ENCODE data around the gene PHF20.
"Not testable (repeated sequence)": the region's sequence is repeated elsewhere in the genome, so short reads cannot be mapped to it uniquely, and the experiment has no call there.

GRCh38 chr20:35996492-35996891 is 224.7 kb downstream of the PHF20 start:
- not testable (repeated sequence) for TF ChIP-seq CTCF, POLR2A (IDR thresholded peaks at IDR 0.05)
